ENCODE measurements around the gene TTC3. TPM values are rescaled to one million over a fixed set of nuclear protein-coding genes. Genes with fewer than 3 reads are reported as not detected.

TTC3 gene
- total RNA-seq, 1 experiment from 2014 or later: 71.5 TPM

DNA sequence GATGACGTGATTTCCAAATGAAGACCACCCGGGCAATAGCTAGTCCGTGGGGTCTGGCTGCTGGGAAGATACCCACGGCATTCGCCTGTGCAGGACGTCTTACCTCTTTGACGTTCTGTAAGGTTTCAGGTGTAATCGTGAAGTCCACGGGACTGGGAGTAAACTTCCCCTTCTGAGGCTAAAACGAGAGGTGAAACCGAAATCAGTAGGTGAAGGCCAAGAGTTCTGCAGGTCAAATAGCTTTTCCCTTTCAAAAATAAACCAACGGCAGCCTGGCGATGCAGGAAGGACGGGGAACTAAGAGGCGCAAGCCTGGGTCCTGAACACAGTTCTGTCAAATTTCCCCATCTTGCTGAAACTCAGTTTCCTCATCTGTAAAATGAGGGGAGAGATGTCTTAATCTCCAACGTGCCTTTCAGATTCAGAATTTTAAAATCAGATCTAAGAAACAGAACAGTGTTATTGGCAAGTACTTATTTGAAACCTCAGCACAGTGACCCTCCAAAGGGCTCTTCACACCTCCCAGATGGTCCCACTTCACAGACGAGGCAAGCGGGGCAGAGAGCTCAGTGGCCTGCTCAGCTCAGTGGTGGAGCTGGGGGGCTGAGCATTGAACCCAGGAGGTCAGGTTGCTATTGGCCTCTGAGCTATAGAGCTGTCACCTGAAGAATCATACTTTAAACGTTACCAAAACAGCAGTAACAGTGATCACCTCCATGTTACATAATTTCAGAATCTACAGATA lies 159.4 kb downstream of the TTC3 start:
- Histone ChIP-seq H4K20me1 (ENCODE audit: insufficient read depth) (no peaks in the 10 kb centered on the region), H3K79me2 (ENCODE audit: insufficient read depth, low read length) (no peaks in the 10 kb centered on the region), H3K9me3 (ENCODE audit: control insufficient read depth in 1 of 2, insufficient read depth in 1 of 2, low read depth in 1 of 2, low read length in 2 of 2) (no peaks in the 10 kb centered on the region), H2AFZ (ENCODE audit: low read depth, low read length, poor library complexity, severe bottlenecking) (no peak overlapping the region), H3K9ac (ENCODE audit: low read length) (no peak overlapping the region), H3K27ac (ENCODE audit: low read depth, low read length) (no peak overlapping the region), H3K4me3 (replicated peaks in 1 of 2; ENCODE audit: low read depth in 1 of 2, low read length in 2 of 2) (no peak overlapping the region), H3K36me3 (ENCODE audit: control insufficient read depth in 1 of 2, insufficient read depth in 2 of 2, low read length in 2 of 2) (peaks cover 13 to 17% of the 10 kb centered on the region in 2 experiments; a peak in 3 of 4 replicates), H3K4me1 (ENCODE audit: control insufficient read depth in 1 of 2, insufficient read depth in 2 of 2, low read length in 2 of 2) (no peaks in the 10 kb centered on the region; a peak in 1 of 4 replicates), H3K27me3 (ENCODE audit: insufficient read depth, low read length) (no peaks in the 10 kb centered on the region), H3K9me2 (ENCODE audit: insufficient read depth) (no peaks in the 10 kb centered on the region), H3K4me2 (ENCODE audit: low read length) (no peak overlapping the region)
- CTCF ChIA-PET: no interaction called here
- no peak for DNase-seq (ENCODE audit: low read depth, low spot score)
- TF ChIP-seq CBX3 (IDR thresholded peaks at IDR 0.05; ENCODE audit: low read depth) (no peak), ZFX (IDR thresholded peaks at IDR 0.05) (no peak), SP1 (IDR thresholded peaks at IDR 0.05; ENCODE audit: low read depth) (no peak), ELF1 (IDR thresholded peaks at IDR 0.05; ENCODE audit: borderline replicate concordance, low read depth) (no peak), JUND (IDR thresholded peaks at IDR 0.05) (no peak), YY1 (IDR thresholded peaks at IDR 0.05; ENCODE audit: extremely low read depth, insufficient replicate concordance, low read depth, low read length) (no peak), EZH2phosphoT487 (IDR thresholded peaks at IDR 0.05; ENCODE audit: borderline replicate concordance) (no peak), RAD21 (IDR thresholded peaks at IDR 0.05; ENCODE audit: low read depth) (no peak), CEBPB (IDR thresholded peaks at IDR 0.05; ENCODE audit: low read depth) (no peak), EZH2 (IDR thresholded peaks at IDR 0.05) (no peak), EGR1 (IDR thresholded peaks at IDR 0.05; ENCODE audit: low read depth) (no peak), TCF7L2 (IDR thresholded peaks at IDR 0.05; ENCODE audit: borderline replicate concordance, extremely low read depth, insufficient read depth, insufficient read length) (no peak), POLR2AphosphoS5 (IDR thresholded peaks at IDR 0.05; ENCODE audit: low read depth, low read length) (no peak), POLR2A (IDR thresholded peaks at IDR 0.05; ENCODE audit: borderline replicate concordance, extremely low read depth, insufficient read depth, insufficient read length) (no peak)
- TF ChIP-seq, protein P1, sequence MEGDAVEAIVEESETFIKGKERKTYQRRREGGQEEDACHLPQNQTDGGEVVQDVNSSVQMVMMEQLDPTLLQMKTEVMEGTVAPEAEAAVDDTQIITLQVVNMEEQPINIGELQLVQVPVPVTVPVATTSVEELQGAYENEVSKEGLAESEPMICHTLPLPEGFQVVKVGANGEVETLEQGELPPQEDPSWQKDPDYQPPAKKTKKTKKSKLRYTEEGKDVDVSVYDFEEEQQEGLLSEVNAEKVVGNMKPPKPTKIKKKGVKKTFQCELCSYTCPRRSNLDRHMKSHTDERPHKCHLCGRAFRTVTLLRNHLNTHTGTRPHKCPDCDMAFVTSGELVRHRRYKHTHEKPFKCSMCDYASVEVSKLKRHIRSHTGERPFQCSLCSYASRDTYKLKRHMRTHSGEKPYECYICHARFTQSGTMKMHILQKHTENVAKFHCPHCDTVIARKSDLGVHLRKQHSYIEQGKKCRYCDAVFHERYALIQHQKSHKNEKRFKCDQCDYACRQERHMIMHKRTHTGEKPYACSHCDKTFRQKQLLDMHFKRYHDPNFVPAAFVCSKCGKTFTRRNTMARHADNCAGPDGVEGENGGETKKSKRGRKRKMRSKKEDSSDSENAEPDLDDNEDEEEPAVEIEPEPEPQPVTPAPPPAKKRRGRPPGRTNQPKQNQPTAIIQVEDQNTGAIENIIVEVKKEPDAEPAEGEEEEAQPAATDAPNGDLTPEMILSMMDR (IDR thresholded peaks at IDR 0.05 in 2 of 3, conservative IDR thresholded peaks at IDR 0.05 in 1 of 3; ENCODE audit: borderline replicate concordance in 1 of 3, insufficient read depth in 1 of 3, low read depth in 2 of 3, low read length in 2 of 3): no peak
- TF ChIP-seq, protein P2, sequence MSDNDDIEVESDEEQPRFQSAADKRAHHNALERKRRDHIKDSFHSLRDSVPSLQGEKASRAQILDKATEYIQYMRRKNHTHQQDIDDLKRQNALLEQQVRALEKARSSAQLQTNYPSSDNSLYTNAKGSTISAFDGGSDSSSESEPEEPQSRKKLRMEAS (IDR thresholded peaks at IDR 0.05): no peak
- TF ChIP-seq, protein P3, sequence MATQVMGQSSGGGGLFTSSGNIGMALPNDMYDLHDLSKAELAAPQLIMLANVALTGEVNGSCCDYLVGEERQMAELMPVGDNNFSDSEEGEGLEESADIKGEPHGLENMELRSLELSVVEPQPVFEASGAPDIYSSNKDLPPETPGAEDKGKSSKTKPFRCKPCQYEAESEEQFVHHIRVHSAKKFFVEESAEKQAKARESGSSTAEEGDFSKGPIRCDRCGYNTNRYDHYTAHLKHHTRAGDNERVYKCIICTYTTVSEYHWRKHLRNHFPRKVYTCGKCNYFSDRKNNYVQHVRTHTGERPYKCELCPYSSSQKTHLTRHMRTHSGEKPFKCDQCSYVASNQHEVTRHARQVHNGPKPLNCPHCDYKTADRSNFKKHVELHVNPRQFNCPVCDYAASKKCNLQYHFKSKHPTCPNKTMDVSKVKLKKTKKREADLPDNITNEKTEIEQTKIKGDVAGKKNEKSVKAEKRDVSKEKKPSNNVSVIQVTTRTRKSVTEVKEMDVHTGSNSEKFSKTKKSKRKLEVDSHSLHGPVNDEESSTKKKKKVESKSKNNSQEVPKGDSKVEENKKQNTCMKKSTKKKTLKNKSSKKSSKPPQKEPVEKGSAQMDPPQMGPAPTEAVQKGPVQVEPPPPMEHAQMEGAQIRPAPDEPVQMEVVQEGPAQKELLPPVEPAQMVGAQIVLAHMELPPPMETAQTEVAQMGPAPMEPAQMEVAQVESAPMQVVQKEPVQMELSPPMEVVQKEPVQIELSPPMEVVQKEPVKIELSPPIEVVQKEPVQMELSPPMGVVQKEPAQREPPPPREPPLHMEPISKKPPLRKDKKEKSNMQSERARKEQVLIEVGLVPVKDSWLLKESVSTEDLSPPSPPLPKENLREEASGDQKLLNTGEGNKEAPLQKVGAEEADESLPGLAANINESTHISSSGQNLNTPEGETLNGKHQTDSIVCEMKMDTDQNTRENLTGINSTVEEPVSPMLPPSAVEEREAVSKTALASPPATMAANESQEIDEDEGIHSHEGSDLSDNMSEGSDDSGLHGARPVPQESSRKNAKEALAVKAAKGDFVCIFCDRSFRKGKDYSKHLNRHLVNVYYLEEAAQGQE (IDR thresholded peaks at IDR 0.05; ENCODE audit: low read depth): no peak
- TF ChIP-seq, protein P4, sequence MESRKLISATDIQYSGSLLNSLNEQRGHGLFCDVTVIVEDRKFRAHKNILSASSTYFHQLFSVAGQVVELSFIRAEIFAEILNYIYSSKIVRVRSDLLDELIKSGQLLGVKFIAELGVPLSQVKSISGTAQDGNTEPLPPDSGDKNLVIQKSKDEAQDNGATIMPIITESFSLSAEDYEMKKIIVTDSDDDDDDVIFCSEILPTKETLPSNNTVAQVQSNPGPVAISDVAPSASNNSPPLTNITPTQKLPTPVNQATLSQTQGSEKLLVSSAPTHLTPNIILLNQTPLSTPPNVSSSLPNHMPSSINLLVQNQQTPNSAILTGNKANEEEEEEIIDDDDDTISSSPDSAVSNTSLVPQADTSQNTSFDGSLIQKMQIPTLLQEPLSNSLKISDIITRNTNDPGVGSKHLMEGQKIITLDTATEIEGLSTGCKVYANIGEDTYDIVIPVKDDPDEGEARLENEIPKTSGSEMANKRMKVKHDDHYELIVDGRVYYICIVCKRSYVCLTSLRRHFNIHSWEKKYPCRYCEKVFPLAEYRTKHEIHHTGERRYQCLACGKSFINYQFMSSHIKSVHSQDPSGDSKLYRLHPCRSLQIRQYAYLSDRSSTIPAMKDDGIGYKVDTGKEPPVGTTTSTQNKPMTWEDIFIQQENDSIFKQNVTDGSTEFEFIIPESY (IDR thresholded peaks at IDR 0.05; ENCODE audit: extremely low read depth, insufficient replicate concordance, low read length): no peak
- POLR2A ChIA-PET: no interaction called here
- RAD21 ChIA-PET (ENCODE audit: low non-redundant PET in 1 of 2, low total read pairs in 2 of 2, uncharacterized antibody in 2 of 2, unreplicated experiment in 2 of 2): no interaction called here
- intact Hi-C loops (cut with micrococcal nuclease): no loop called here
- ATAC-seq: no peak
- BruUV-seq (replicated peaks): no TSS peak

All from HCT116 (cell line).